ENCODE measurements around the gene ANKRA2.

ANKRA2 gene

DNA sequence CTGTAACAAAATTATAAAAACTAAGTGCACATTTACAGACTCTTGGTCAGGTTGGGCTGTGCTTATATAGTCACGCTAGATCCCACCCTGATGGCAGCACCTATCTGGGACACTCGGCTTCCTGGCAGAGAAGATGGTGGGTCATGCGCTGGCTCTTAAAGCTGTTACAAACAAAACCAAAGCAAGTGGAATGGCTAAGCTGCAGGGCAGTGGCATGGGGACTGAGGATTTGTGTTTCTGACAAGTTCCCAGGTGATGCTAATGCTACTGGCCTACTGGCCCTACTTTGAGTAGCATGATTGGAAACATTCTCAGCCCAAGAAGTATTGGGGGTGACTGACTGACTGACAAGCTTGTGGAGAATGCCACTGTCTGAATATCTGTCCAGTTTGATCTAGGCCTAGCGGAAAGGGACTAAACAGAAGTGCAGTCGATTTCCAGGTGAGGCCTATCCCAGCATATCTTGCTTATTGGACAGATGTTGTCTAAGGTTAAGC lies 58.9 kb downstream of the ANKRA2 start:
- FAIRE-seq = no peak
- no peak for DNase-seq (ENCODE audit: low spot score)

Data from RCC 7860 (cell line).